HG02642 (cell line): Measurements from ENCODE around the gene INVS.
A peak's percentile ranks its signal among the peaks of the same experiment; 100 is the strongest.
"Not testable (repeated sequence)": the region's sequence is repeated elsewhere in the genome, so short reads cannot be mapped to it uniquely, and the experiment has no call there.

Source experiments
- ATAC-seq: cut with Tn5 transposase; IDR thresholded peaks from one replicate; pipeline ENCODE4 v1.9.1; 2021; ENCODE audit warnings: mild to moderate bottlenecking; ENCODE audit not compliant: unreplicated experiment, poor library complexity

Gene INVS

GRCh38 chr9:100076256-100076655 lies 22.8 kb upstream of the INVS start:
- not testable (repeated sequence) for ATAC-seq

GRCh38 chr9:100082782-100083181 lies 16.3 kb upstream of the INVS start:
- no peak for ATAC-seq

GRCh38 chr9:100083448-100084127 lies 15.5 kb upstream of the INVS start:
- peak; percentile 56 for ATAC-seq

- peak; percentile 60 for ATAC-seq
These were observed 15.0 kb upstream of the INVS start for GRCh38 chr9:100084128-100084453.

- peak; percentile 84 for ATAC-seq
These were observed 14.3 kb upstream of the INVS start for GRCh38 chr9:100084734-100085133.

- no peak for ATAC-seq
These were observed 12.9 kb upstream of the INVS start for GRCh38 chr9:100086097-100086635.

GRCh38 chr9:100087218-100087617 lies 11.8 kb upstream of the INVS start:
- ATAC-seq: no peak

GRCh38 chr9:100088202-100088601 lies 10.8 kb upstream of the INVS start:
- ATAC-seq: no peak

GRCh38 chr9:100090880-100091279 lies 8.2 kb upstream of the INVS start:
- no peak for ATAC-seq

GRCh38 chr9:100091650-100092049 lies 7.4 kb upstream of the INVS start:
- ATAC-seq: no peak

- ATAC-seq: no peak
These were observed 7.0 kb upstream of the INVS start for GRCh38 chr9:100092066-100092465.

- ATAC-seq: not testable (repeated sequence)
These were observed 4.6 kb upstream of the INVS start for GRCh38 chr9:100094411-100094810.

GRCh38 chr9:100096378-100096916 lies 2.6 kb upstream of the INVS start:
- ATAC-seq: no peak

- peak; percentile 9 for ATAC-seq
These were observed 777 bp upstream of the INVS start for GRCh38 chr9:100098046-100098886.

GRCh38 chr9:100099722-100100042 lies 639 bp downstream of the INVS start:
- ATAC-seq: no peak

GRCh38 chr9:100100146-100100667 lies 1.2 kb downstream of the INVS start:
- no peak for ATAC-seq

GRCh38 chr9:100101608-100102007 lies 2.6 kb downstream of the INVS start:
- ATAC-seq: no peak

- ATAC-seq: no peak
These were observed 5.3 kb downstream of the INVS start for GRCh38 chr9:100104314-100104713.

GRCh38 chr9:100105861-100106260 lies 6.8 kb downstream of the INVS start:
- no peak for ATAC-seq

- ATAC-seq: no peak
These were observed 7.6 kb downstream of the INVS start for GRCh38 chr9:100106616-100107015.

GRCh38 chr9:100108559-100108958 lies 9.5 kb downstream of the INVS start:
- ATAC-seq: no peak
